ENCODE results near the gene LIAS.
"Not testable (repeated sequence)": the region's sequence is repeated elsewhere in the genome, so short reads cannot be mapped to it uniquely, and the experiment has no call there.

LIAS gene

GRCh38 chr4:39452860-39453587, 5.8 kb upstream of the LIAS start:
- DNase-seq (ENCODE audit: low read depth in 1 of 2, low spot score in 1 of 2), result no peak

- no peak for DNase-seq (ENCODE audit: low read depth in 1 of 2, low spot score in 1 of 2)
These were observed 5.1 kb upstream of the LIAS start for GRCh38 chr4:39453738-39454137.

GRCh38 chr4:39455486-39455885, 3.4 kb upstream of the LIAS start:
- DNase-seq (ENCODE audit: low read depth in 1 of 2, low spot score in 1 of 2), result no peak

GRCh38 chr4:39456946-39457763, 1.7 kb upstream of the LIAS start:
- DNase-seq (ENCODE audit: low read depth in 1 of 2, low spot score in 1 of 2), result no peak

GRCh38 chr4:39458161-39458504, 723 bp upstream of the LIAS start:
- not testable (repeated sequence) for DNase-seq (ENCODE audit: low read depth in 1 of 2, low spot score in 1 of 2)

GRCh38 chr4:39464886-39465501, 6.1 kb downstream of the LIAS start:
- DNase-seq (ENCODE audit: low read depth in 1 of 2, low spot score in 1 of 2), result no peak

- no peak for DNase-seq (ENCODE audit: low read depth in 1 of 2, low spot score in 1 of 2)
These were observed 7.9 kb downstream of the LIAS start for GRCh38 chr4:39466747-39467146.

GRCh38 chr4:39467464-39467863, 8.6 kb downstream of the LIAS start:
- DNase-seq (ENCODE audit: low read depth in 1 of 2, low spot score in 1 of 2), result no peak

- DNase-seq (ENCODE audit: low read depth in 1 of 2, low spot score in 1 of 2), result no peak
These were observed 10.7 kb downstream of the LIAS start for GRCh38 chr4:39469429-39470077.

- DNase-seq (ENCODE audit: low read depth in 1 of 2, low spot score in 1 of 2), result no peak
These were observed 11.5 kb downstream of the LIAS start for GRCh38 chr4:39470402-39470801.

- DNase-seq (ENCODE audit: low read depth in 1 of 2, low spot score in 1 of 2), result no peak
These were observed 13.5 kb downstream of the LIAS start for GRCh38 chr4:39472396-39472795.

GRCh38 chr4:39476187-39476895, 17.5 kb downstream of the LIAS start:
- no peak for DNase-seq (ENCODE audit: low read depth in 1 of 2, low spot score in 1 of 2)

- no peak for DNase-seq (ENCODE audit: low read depth in 1 of 2, low spot score in 1 of 2)
These were observed 21.4 kb downstream of the LIAS start for GRCh38 chr4:39480251-39480650.

GRCh38 chr4:39480902-39481695, 22.2 kb downstream of the LIAS start:
- DNase-seq (ENCODE audit: low read depth in 1 of 2, low spot score in 1 of 2), result no peak

- DNase-seq (ENCODE audit: low read depth in 1 of 2, low spot score in 1 of 2), result no peak
These were observed 25.9 kb downstream of the LIAS start for GRCh38 chr4:39484582-39485272.

- DNase-seq (ENCODE audit: low read depth in 1 of 2, low spot score in 1 of 2), result no peak
These were observed 27.5 kb downstream of the LIAS start for GRCh38 chr4:39486221-39486804.

GRCh38 chr4:39490322-39490721, 31.5 kb downstream of the LIAS start:
- no peak for DNase-seq (ENCODE audit: low read depth in 1 of 2, low spot score in 1 of 2)

- no peak for DNase-seq (ENCODE audit: low read depth in 1 of 2, low spot score in 1 of 2)
These were observed 35.5 kb downstream of the LIAS start for GRCh38 chr4:39494354-39494753.
